HFF-Myc (cell line): ENCODE data around the gene CYP27B1.
A peak's percentile ranks its signal among the peaks of the same experiment; 100 is the strongest.

Source experiments
- DNase-seq: peaks from one replicate; pipeline ENCODE4 v3.0.0-alpha.2; 2011; ENCODE audit warnings: low read depth; ENCODE audit errors: extremely low read depth
- H3K4me3 ChIP-seq: replicated peaks from 2 replicates; pipeline ENCODE4 v1.5.1; 2011; ENCODE audit warnings: low read depth, mild to moderate bottlenecking, control low read depth, low read length
- TF ChIP-seq, protein P1 (sequence below): IDR thresholded peaks from 2 replicates; pipeline ENCODE4 v1.5.1; 2012; ENCODE audit warnings: mild to moderate bottlenecking, low read depth, low read length, control low read depth; ENCODE audit errors: missing control alignments

The CYP27B1 gene

GRCh38 chr12:57752668-57753000, 14.2 kb downstream of the CYP27B1 start:
- no peak for DNase-seq
- H3K4me3 ChIP-seq: peak overlapping the region; percentile 17
- TF ChIP-seq, protein P1, sequence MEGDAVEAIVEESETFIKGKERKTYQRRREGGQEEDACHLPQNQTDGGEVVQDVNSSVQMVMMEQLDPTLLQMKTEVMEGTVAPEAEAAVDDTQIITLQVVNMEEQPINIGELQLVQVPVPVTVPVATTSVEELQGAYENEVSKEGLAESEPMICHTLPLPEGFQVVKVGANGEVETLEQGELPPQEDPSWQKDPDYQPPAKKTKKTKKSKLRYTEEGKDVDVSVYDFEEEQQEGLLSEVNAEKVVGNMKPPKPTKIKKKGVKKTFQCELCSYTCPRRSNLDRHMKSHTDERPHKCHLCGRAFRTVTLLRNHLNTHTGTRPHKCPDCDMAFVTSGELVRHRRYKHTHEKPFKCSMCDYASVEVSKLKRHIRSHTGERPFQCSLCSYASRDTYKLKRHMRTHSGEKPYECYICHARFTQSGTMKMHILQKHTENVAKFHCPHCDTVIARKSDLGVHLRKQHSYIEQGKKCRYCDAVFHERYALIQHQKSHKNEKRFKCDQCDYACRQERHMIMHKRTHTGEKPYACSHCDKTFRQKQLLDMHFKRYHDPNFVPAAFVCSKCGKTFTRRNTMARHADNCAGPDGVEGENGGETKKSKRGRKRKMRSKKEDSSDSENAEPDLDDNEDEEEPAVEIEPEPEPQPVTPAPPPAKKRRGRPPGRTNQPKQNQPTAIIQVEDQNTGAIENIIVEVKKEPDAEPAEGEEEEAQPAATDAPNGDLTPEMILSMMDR: no peak

GRCh38 chr12:57751788-57752667, 14.8 kb downstream of the CYP27B1 start, which contains the start of gene CDK4:
CDK4 (minus strand) TSS chr12:57752310; CDS start chr12:57751717, 593 bp downstream.
- peak; percentile 99 for DNase-seq
- peak within 1 kb of the TSS; percentile 82 for H3K4me3 ChIP-seq
- TF ChIP-seq, protein P1: no peak

DNA sequence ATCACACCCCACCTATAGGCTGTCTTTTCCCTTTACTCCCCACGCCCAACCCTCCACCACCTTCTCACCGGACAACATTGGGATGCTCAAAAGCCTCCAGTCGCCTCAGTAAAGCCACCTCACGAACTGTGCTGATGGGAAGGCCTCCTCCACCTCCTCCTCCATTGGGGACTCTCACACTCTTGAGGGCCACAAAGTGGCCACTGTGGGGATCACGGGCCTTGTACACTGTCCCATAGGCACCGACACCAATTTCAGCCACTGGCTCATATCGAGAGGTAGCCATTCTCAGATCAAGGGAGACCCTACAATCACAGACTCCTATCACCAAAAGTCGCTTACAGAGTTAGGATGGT, 15.5 kb downstream of the CYP27B1 start:
- DNase-seq: no peak
- peak overlapping the region; percentile 82 for H3K4me3 ChIP-seq
- TF ChIP-seq, protein P1: no peak

GRCh38 chr12:57750561-57751431, 16.1 kb downstream of the CYP27B1 start:
- TF ChIP-seq, protein P1: no peak

GRCh38 chr12:57749061-57749460, 17.8 kb downstream of the CYP27B1 start:
- TF ChIP-seq, protein P1: no peak
- H3K4me3 ChIP-seq: no peak overlapping the region
- no peak for DNase-seq

More at GRCh38 chr12:57750561-57751431, 16.1 kb downstream of the CYP27B1 start:
- peak overlapping the region; percentile 82 for H3K4me3 ChIP-seq
- DNase-seq: no peak

GRCh38 chr12:57746025-57746424, 20.9 kb downstream of the CYP27B1 start:
- H3K4me3 ChIP-seq: 0 out of 2 replicates have a peak overlapping the region, but pooled peaks have one; percentile 59
- DNase-seq: no peak

More at GRCh38 chr12:57746025-57746424, 20.9 kb downstream of the CYP27B1 start:
- TF ChIP-seq, protein P1: no peak
